Activated T-cell treated with anti-CD3 and anti-CD28 coated beads, Interleukin-2, amount 50 U/mL, for 24 hours (primary cell): ENCODE measurements around the gene DCC.

Source experiments
- DNase-seq: peaks from one replicate; pipeline ENCODE4 v3.0.0-alpha.2; 2020
- H3K27ac Mint-ChIP-seq: 2 replicates; pipeline ENCODE4 v1.8.0; 2020; ENCODE audit warnings: mild to moderate bottlenecking, mixed read lengths
- H3K27me3 Mint-ChIP-seq: 2 replicates; pipeline ENCODE4 v1.8.0; 2020; ENCODE audit warnings: mixed read lengths
- H3K36me3 Mint-ChIP-seq: 2 replicates; pipeline ENCODE4 v1.8.0; 2020; ENCODE audit warnings: low read depth, mixed read lengths
- H3K4me1 Mint-ChIP-seq: 2 replicates; pipeline ENCODE4 v1.8.0; 2020; ENCODE audit warnings: low read depth, mixed read lengths
- H3K4me3 Mint-ChIP-seq: 2 replicates; pipeline ENCODE4 v1.8.0; 2020; ENCODE audit warnings: mild to moderate bottlenecking, moderate library complexity, mixed read lengths
- H3K9me3 Mint-ChIP-seq: 2 replicates; pipeline ENCODE4 v1.8.0; 2020; ENCODE audit warnings: mixed read lengths

DCC gene

GRCh38 chr18:52730972-52731619, 391.1 kb downstream of the DCC start:
- DNase-seq, result no peak
- Mint-ChIP-seq H3K27me3 (no peaks in the 10 kb centered on the region), H3K9me3 (peaks cover 7% of the 10 kb centered on the region), H3K4me3 (no peak overlapping the region), H3K27ac (no peak overlapping the region), H3K4me1 (no peaks in the 10 kb centered on the region), H3K36me3 (no peaks in the 10 kb centered on the region)

- Mint-ChIP-seq H3K4me1 (no peaks in the 10 kb centered on the region), H3K27me3 (no peaks in the 10 kb centered on the region), H3K4me3 (no peak overlapping the region), H3K9me3 (peaks cover 2% of the 10 kb centered on the region), H3K27ac (no peak overlapping the region), H3K36me3 (no peaks in the 10 kb centered on the region)
- DNase-seq, result no peak
Observed at GRCh38 chr18:52738946-52739345, 398.9 kb downstream of the DCC start.

- Mint-ChIP-seq H3K36me3 (no peaks in the 10 kb centered on the region), H3K4me1 (no peaks in the 10 kb centered on the region), H3K27me3 (no peaks in the 10 kb centered on the region), H3K4me3 (no peak overlapping the region), H3K27ac (no peak overlapping the region), H3K9me3 (peaks cover 2% of the 10 kb centered on the region)
- DNase-seq, result no peak
Observed at GRCh38 chr18:52746986-52747385, 407.0 kb downstream of the DCC start.

GRCh38 chr18:52747869-52748268, 407.9 kb downstream of the DCC start:
- no peaks in the 10 kb centered on the region for H3K27me3 Mint-ChIP-seq
- peaks cover 5% of the 10 kb centered on the region for H3K9me3 Mint-ChIP-seq
- H3K4me1 Mint-ChIP-seq, result no peaks in the 10 kb centered on the region
- no peak overlapping the region for H3K27ac Mint-ChIP-seq
- no peaks in the 10 kb centered on the region for H3K36me3 Mint-ChIP-seq
- DNase-seq, result no peak
- H3K4me3 Mint-ChIP-seq, result no peak overlapping the region

- no peak for DNase-seq
- H3K4me1 Mint-ChIP-seq, result no peaks in the 10 kb centered on the region
- H3K4me3 Mint-ChIP-seq, result no peak overlapping the region
- H3K9me3 Mint-ChIP-seq, result peaks cover 5% of the 10 kb centered on the region
- H3K27ac Mint-ChIP-seq, result no peak overlapping the region
- H3K27me3 Mint-ChIP-seq, result no peaks in the 10 kb centered on the region
- H3K36me3 Mint-ChIP-seq, result no peaks in the 10 kb centered on the region
Observed at GRCh38 chr18:52748343-52748742, 408.3 kb downstream of the DCC start.

GRCh38 chr18:52749542-52749941, 409.5 kb downstream of the DCC start:
- Mint-ChIP-seq H3K36me3 (no peaks in the 10 kb centered on the region), H3K4me1 (no peaks in the 10 kb centered on the region), H3K4me3 (no peak overlapping the region), H3K9me3 (peaks cover 7% of the 10 kb centered on the region), H3K27me3 (no peaks in the 10 kb centered on the region), H3K27ac (no peak overlapping the region)
- no peak for DNase-seq

GRCh38 chr18:52750995-52751394, 411.0 kb downstream of the DCC start:
- Mint-ChIP-seq H3K4me1 (no peaks in the 10 kb centered on the region), H3K9me3 (peaks cover 7% of the 10 kb centered on the region), H3K36me3 (no peaks in the 10 kb centered on the region), H3K27me3 (no peaks in the 10 kb centered on the region), H3K27ac (no peak overlapping the region), H3K4me3 (no peak overlapping the region)
- no peak for DNase-seq

GRCh38 chr18:52764316-52764715, 424.3 kb downstream of the DCC start:
- no peaks in the 10 kb centered on the region for H3K36me3 Mint-ChIP-seq
- H3K4me3 Mint-ChIP-seq, result no peak overlapping the region
- no peaks in the 10 kb centered on the region for H3K4me1 Mint-ChIP-seq
- H3K27ac Mint-ChIP-seq, result no peak overlapping the region
- peaks cover 5% of the 10 kb centered on the region for H3K9me3 Mint-ChIP-seq
- DNase-seq, result no peak
- H3K27me3 Mint-ChIP-seq, result no peaks in the 10 kb centered on the region

GRCh38 chr18:52766002-52766545, 426.1 kb downstream of the DCC start:
- no peak overlapping the region for H3K27ac Mint-ChIP-seq
- no peaks in the 10 kb centered on the region for H3K4me1 Mint-ChIP-seq
- no peaks in the 10 kb centered on the region for H3K27me3 Mint-ChIP-seq
- DNase-seq, result no peak
- H3K9me3 Mint-ChIP-seq, result peaks cover 10% of the 10 kb centered on the region
- no peak overlapping the region for H3K4me3 Mint-ChIP-seq
- no peaks in the 10 kb centered on the region for H3K36me3 Mint-ChIP-seq

GRCh38 chr18:52781113-52781512, 441.1 kb downstream of the DCC start:
- Mint-ChIP-seq H3K36me3 (no peaks in the 10 kb centered on the region), H3K27ac (no peak overlapping the region), H3K27me3 (no peaks in the 10 kb centered on the region), H3K4me3 (no peak overlapping the region), H3K4me1 (no peaks in the 10 kb centered on the region), H3K9me3 (peaks cover 2% of the 10 kb centered on the region)
- no peak for DNase-seq

- H3K27me3 Mint-ChIP-seq, result no peaks in the 10 kb centered on the region
- no peak overlapping the region for H3K4me3 Mint-ChIP-seq
- H3K27ac Mint-ChIP-seq, result no peak overlapping the region
- H3K4me1 Mint-ChIP-seq, result no peaks in the 10 kb centered on the region
- H3K36me3 Mint-ChIP-seq, result no peaks in the 10 kb centered on the region
- H3K9me3 Mint-ChIP-seq, result peaks cover 42% of the 10 kb centered on the region
- no peak for DNase-seq
Observed at GRCh38 chr18:52791321-52791720, 451.3 kb downstream of the DCC start.

GRCh38 chr18:52812834-52813233, 472.8 kb downstream of the DCC start:
- H3K4me1 Mint-ChIP-seq, result no peaks in the 10 kb centered on the region
- H3K27me3 Mint-ChIP-seq, result no peaks in the 10 kb centered on the region
- H3K36me3 Mint-ChIP-seq, result no peaks in the 10 kb centered on the region
- H3K4me3 Mint-ChIP-seq, result no peak overlapping the region
- H3K9me3 Mint-ChIP-seq, result peaks cover 11% of the 10 kb centered on the region
- H3K27ac Mint-ChIP-seq, result no peak overlapping the region
- no peak for DNase-seq

GRCh38 chr18:52813635-52814416, 473.8 kb downstream of the DCC start:
- H3K9me3 Mint-ChIP-seq, result peaks cover 16% of the 10 kb centered on the region
- no peak overlapping the region for H3K4me3 Mint-ChIP-seq
- no peak overlapping the region for H3K27ac Mint-ChIP-seq
- no peaks in the 10 kb centered on the region for H3K4me1 Mint-ChIP-seq
- H3K36me3 Mint-ChIP-seq, result no peaks in the 10 kb centered on the region
- H3K27me3 Mint-ChIP-seq, result no peaks in the 10 kb centered on the region
- no peak for DNase-seq

- no peak for DNase-seq
- no peaks in the 10 kb centered on the region for H3K4me1 Mint-ChIP-seq
- no peaks in the 10 kb centered on the region for H3K36me3 Mint-ChIP-seq
- no peaks in the 10 kb centered on the region for H3K27me3 Mint-ChIP-seq
- no peak overlapping the region for H3K4me3 Mint-ChIP-seq
- no peak overlapping the region for H3K27ac Mint-ChIP-seq
- H3K9me3 Mint-ChIP-seq, result peaks cover 11% of the 10 kb centered on the region
Observed at GRCh38 chr18:52815651-52816050, 475.7 kb downstream of the DCC start.

GRCh38 chr18:52816121-52816520, 476.1 kb downstream of the DCC start:
- no peak for DNase-seq
- Mint-ChIP-seq H3K4me1 (no peaks in the 10 kb centered on the region), H3K9me3 (peaks cover 13% of the 10 kb centered on the region), H3K27ac (no peak overlapping the region), H3K36me3 (no peaks in the 10 kb centered on the region), H3K27me3 (no peaks in the 10 kb centered on the region), H3K4me3 (no peak overlapping the region)
